OCI-LY1 (cell line): Measurements from ENCODE around the gene CD226.

ENCODE experiments used
- H2AFZ ChIP-seq: fragments of 200-600 bp; sonication (generic), shearing (Covaris generic); 2 replicates; pipeline ENCODE4 v1.6.0; 2014; ENCODE audit warnings: antibody characterized with exemption, mild to moderate bottlenecking, low read length
- H3F3A ChIP-seq: fragments of 200-600 bp; sonication (generic), shearing (Covaris generic); 2 replicates; pipeline ENCODE4 v1.6.0; 2014; ENCODE audit warnings: mild to moderate bottlenecking, antibody characterized with exemption, low read length, moderate library complexity; ENCODE audit not compliant: insufficient read depth
- H3K27ac ChIP-seq: fragments of 200-600 bp; sonication (generic); 2 replicates; pipeline ENCODE4 v1.5.1; 2014; ENCODE audit warnings: low read length, mixed run types, mild to moderate bottlenecking, low read depth; ENCODE audit not compliant: poor library complexity, severe bottlenecking
- H3K27me3 ChIP-seq: fragments of 200-600 bp; sonication (generic); 2 replicates; pipeline ENCODE4 v1.6.0; 2014; ENCODE audit warnings: antibody characterized with exemption, mild to moderate bottlenecking, low read length, moderate library complexity; ENCODE audit not compliant: insufficient read depth
- H3K36me3 ChIP-seq: fragments of 200-600 bp; sonication (generic); 2 replicates; pipeline ENCODE4 v1.6.1; 2014; ENCODE audit warnings: mild to moderate bottlenecking, antibody characterized with exemption, low read length, moderate library complexity, mixed read lengths; ENCODE audit not compliant: insufficient read depth
- H3K4me1 ChIP-seq: fragments of 200-600 bp; sonication (generic); 2 replicates; pipeline ENCODE4 v1.5.1; 2014; ENCODE audit warnings: mild to moderate bottlenecking, low read length, moderate library complexity; ENCODE audit not compliant: insufficient read depth, severe bottlenecking
- H3K4me2 ChIP-seq: fragments of 200-600 bp; sonication (generic), shearing (Covaris generic); 2 replicates; pipeline ENCODE4 v1.6.1; 2014; ENCODE audit warnings: low read length
- H3K4me3 ChIP-seq: fragments of 200-600 bp; sonication (generic); 2 replicates; pipeline ENCODE4 v1.5.1; 2014; ENCODE audit warnings: low read length, low read depth, mild to moderate bottlenecking, mixed read lengths; ENCODE audit not compliant: poor library complexity, severe bottlenecking
- H3K79me2 ChIP-seq: fragments of 200-600 bp; shearing (Covaris generic); 2 replicates; pipeline ENCODE4 v1.6.1; 2016; ENCODE audit warnings: mixed run types, low read length, mixed read lengths; ENCODE audit not compliant: insufficient read depth
- H3K9ac ChIP-seq: fragments of 200-600 bp; sonication (generic), shearing (Covaris generic); 2 replicates; pipeline ENCODE4 v1.6.1; 2014; ENCODE audit warnings: mild to moderate bottlenecking, low read length, mixed read lengths
- H3K9me2 ChIP-seq: fragments of 200-600 bp; sonication (generic), shearing (Covaris generic); 2 replicates; pipeline ENCODE4 v1.6.1; 2014; ENCODE audit warnings: low read depth, mild to moderate bottlenecking, low read length, mixed read lengths
- H3K9me3 ChIP-seq: fragments of 200-600 bp; shearing (Covaris generic); 2 replicates; pipeline ENCODE4 v1.6.1; 2014; ENCODE audit warnings: low read length, mixed read lengths
- H4K20me1 ChIP-seq: fragments of 200-600 bp; sonication (generic), shearing (Covaris generic); 2 replicates; pipeline ENCODE4 v1.6.0; 2016; ENCODE audit warnings: mild to moderate bottlenecking, low read length; ENCODE audit not compliant: insufficient read depth
- CTCF ChIP-seq: fragments of 200-600 bp; sonication (generic), shearing (Covaris generic); IDR thresholded peaks from 2 replicates; pipeline ENCODE4 v1.5.1; 2017; ENCODE audit warnings: mild to moderate bottlenecking, antibody characterized with exemption, low read length, moderate library complexity, mixed read lengths
- EZH2 ChIP-seq: fragments of 200-600 bp; sonication (generic), shearing (Covaris generic); IDR thresholded peaks from 2 replicates; pipeline ENCODE4 v1.8.0; 2017; ENCODE audit warnings: borderline replicate concordance, mixed run types, mild to moderate bottlenecking, antibody characterized with exemption, low read length, moderate library complexity, mixed read lengths

CD226 gene

GRCh38 chr18:69853051-69853450, 94.6 kb downstream of the CD226 start:
- no peaks in the 10 kb centered on the region for H3K4me1 ChIP-seq
- H3F3A ChIP-seq: no peaks in the 10 kb centered on the region
- H3K79me2 ChIP-seq: no peaks in the 10 kb centered on the region
- no peak overlapping the region for H2AFZ ChIP-seq
- H3K4me3 ChIP-seq: no peak overlapping the region
- no peak overlapping the region for H3K27ac ChIP-seq
- H3K9me2 ChIP-seq: no peaks in the 10 kb centered on the region
- no peaks in the 10 kb centered on the region for H3K9me3 ChIP-seq
- H3K4me2 ChIP-seq: no peak overlapping the region
- no peaks in the 10 kb centered on the region for H3K27me3 ChIP-seq
- TF ChIP-seq CTCF (no peak), EZH2 (no peak)
- H3K36me3 ChIP-seq: no peaks in the 10 kb centered on the region
- no peaks in the 10 kb centered on the region for H4K20me1 ChIP-seq
- H3K9ac ChIP-seq: no peak overlapping the region

DNA sequence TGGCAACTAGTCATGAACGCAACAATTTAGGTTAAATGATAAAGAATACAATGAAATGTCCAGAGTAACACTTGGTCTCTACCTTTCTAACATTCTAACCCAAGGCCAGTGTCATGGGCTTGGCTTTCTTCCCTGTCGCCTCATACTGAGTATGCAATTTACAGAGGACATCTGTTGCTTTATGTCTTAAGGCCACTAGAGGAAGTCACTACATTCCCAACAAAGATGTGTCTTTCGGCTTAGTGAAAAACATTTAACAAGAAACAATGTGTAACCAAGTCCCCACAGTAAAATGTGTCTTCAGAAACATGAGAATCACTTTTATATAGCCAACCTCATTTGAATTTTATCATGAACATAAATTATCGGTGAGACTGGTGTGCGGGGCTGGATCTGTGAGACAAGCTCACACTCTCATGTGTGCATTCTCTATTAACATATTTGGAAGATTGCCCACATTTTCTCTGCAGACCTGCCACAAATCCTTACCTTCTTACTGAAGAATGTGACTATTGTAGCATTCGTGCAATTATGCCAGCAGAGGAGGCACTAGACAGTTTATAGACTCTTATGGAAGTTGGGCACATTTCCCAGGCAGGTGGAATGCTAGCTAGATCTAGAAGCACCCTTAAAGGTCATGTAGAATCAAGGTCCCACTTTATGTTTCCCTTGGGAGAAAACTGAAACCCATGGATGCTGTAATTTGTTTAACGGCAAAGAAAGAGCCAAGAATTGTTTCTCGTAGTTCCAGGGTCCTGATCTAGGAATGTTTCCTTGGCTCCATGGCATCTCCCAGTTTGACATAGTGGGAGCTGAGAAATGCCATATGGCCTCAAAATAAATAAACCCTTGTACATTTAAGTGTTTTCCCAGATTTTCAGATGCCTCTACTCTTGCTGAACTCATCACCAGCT, 101.8 kb downstream of the CD226 start:
- no peaks in the 10 kb centered on the region for H3K27me3 ChIP-seq
- H3K9me2 ChIP-seq: no peaks in the 10 kb centered on the region
- no peak overlapping the region for H3K9ac ChIP-seq
- no peaks in the 10 kb centered on the region for H3F3A ChIP-seq
- no peaks in the 10 kb centered on the region for H3K4me1 ChIP-seq
- no peak overlapping the region for H2AFZ ChIP-seq
- no peaks in the 10 kb centered on the region for H4K20me1 ChIP-seq
- H3K27ac ChIP-seq: no peak overlapping the region
- H3K4me3 ChIP-seq: no peak overlapping the region
- no peaks in the 10 kb centered on the region for H3K36me3 ChIP-seq
- H3K79me2 ChIP-seq: no peaks in the 10 kb centered on the region
- TF ChIP-seq EZH2 (no peak), CTCF (no peak)
- no peak overlapping the region for H3K4me2 ChIP-seq
- no peaks in the 10 kb centered on the region for H3K9me3 ChIP-seq

DNA sequence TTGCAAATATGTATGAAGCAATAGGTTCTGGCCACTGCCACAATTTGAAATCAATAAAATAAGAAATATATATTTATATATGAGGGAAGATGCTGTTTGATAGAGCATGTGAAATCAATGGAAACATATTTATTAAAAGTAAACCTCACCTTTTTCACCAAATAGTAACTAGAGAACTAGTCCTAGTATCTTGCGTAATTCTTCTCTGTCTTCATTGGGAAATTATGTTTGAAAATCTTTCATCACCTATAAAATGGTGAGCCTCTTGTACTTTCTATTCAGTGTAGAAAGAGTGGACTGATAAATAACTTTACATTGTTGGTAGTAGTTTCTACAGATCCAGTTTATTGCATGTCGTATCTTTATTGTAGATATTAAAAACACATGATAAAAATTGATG, 103.0 kb downstream of the CD226 start:
- Histone ChIP-seq H3K27ac (no peak overlapping the region), H3K9ac (no peak overlapping the region), H3K9me3 (no peaks in the 10 kb centered on the region), H3K9me2 (no peaks in the 10 kb centered on the region), H3K36me3 (no peaks in the 10 kb centered on the region), H3F3A (no peaks in the 10 kb centered on the region), H3K4me3 (no peak overlapping the region), H3K79me2 (no peaks in the 10 kb centered on the region), H3K4me2 (no peak overlapping the region), H3K4me1 (no peaks in the 10 kb centered on the region), H3K27me3 (no peaks in the 10 kb centered on the region), H2AFZ (no peak overlapping the region), H4K20me1 (no peaks in the 10 kb centered on the region)
- TF ChIP-seq CTCF: no peak
- TF ChIP-seq EZH2: no peak
